Smooth muscle cell (in vitro differentiated cells): ENCODE results near the gene ERCC8. TPM values are rescaled to one million over a fixed set of nuclear protein-coding genes. Genes with fewer than 3 reads are reported as not detected.
"Not testable (repeated sequence)": the region's sequence is repeated elsewhere in the genome, so short reads cannot be mapped to it uniquely, and the experiment has no call there.

ENCODE experiments used
- DNase-seq: peaks from one replicate; lab custom pipeline; 2025; ENCODE audit not compliant: unreplicated experiment; lab: John Stamatoyannopoulos, UW
- H2AFZ ChIP-seq: fragments of 200-600 bp; sonication (generic); 2 replicates; pipeline ENCODE4 v1.6.0; 2016; ENCODE audit warnings: antibody characterized with exemption, low read depth, mild to moderate bottlenecking
- H3F3A ChIP-seq: fragments of 200-600 bp; sonication (generic); 2 replicates; pipeline ENCODE4 v1.6.0; 2017; ENCODE audit warnings: antibody characterized with exemption, low read depth
- H3K27ac ChIP-seq: fragments of 200-600 bp; sonication (generic); 2 replicates; pipeline ENCODE4 v1.5.1; 2016; ENCODE audit warnings: low read depth, mild to moderate bottlenecking
- H3K27me3 ChIP-seq: fragments of 200-600 bp; sonication (generic); 2 replicates; pipeline ENCODE4 v1.6.1; 2016; ENCODE audit warnings: low read depth, mild to moderate bottlenecking
- H3K36me3 ChIP-seq: fragments of 200-600 bp; sonication (generic); 2 replicates; pipeline ENCODE4 v1.5.1; 2016; ENCODE audit warnings: low read depth
- H3K4me1 ChIP-seq: fragments of 200-600 bp; sonication (generic); 2 replicates; pipeline ENCODE4 v1.5.1; 2016; ENCODE audit warnings: low read depth
- H3K4me2 ChIP-seq: fragments of 200-600 bp; sonication (generic); 2 replicates; pipeline ENCODE4 v1.6.0; 2016; ENCODE audit warnings: mild to moderate bottlenecking
- H3K4me3 ChIP-seq: fragments of 200-600 bp; sonication (generic); 2 replicates; pipeline ENCODE4 v1.5.1; 2016; ENCODE audit warnings: mild to moderate bottlenecking
- H3K79me2 ChIP-seq: fragments of 200-600 bp; sonication (generic); 2 replicates; pipeline ENCODE4 v1.6.0; 2016; ENCODE audit warnings: low read depth, mild to moderate bottlenecking
- H3K9ac ChIP-seq: fragments of 200-600 bp; sonication (generic); 2 replicates; pipeline ENCODE4 v1.6.0; 2016; ENCODE audit warnings: low read depth
- H3K9me3 ChIP-seq: fragments of 200-600 bp; sonication (generic); replicated peaks from 2 replicates; pipeline ENCODE4 v1.5.1; 2016; ENCODE audit warnings: low read depth
- H4K20me1 ChIP-seq: fragments of 200-600 bp; sonication (generic); 2 replicates; pipeline ENCODE4 v1.6.0; 2016; ENCODE audit warnings: low read depth
- CTCF ChIP-seq: fragments of 200-600 bp; sonication (generic); IDR thresholded peaks from 2 replicates; pipeline ENCODE4 v1.5.1; 2017; ENCODE audit warnings: borderline replicate concordance, mild to moderate bottlenecking, antibody characterized with exemption; ENCODE audit not compliant: insufficient read depth, poor library complexity, severe bottlenecking
- WGBS: methylation state at CpG from one replicate; pipeline ENCODE4 v1.1.7; 2016; ENCODE audit warnings: low lambda C conversion rate; 5-methylcytosine and 5-hydroxymethylcytosine counted together
- polyA plus RNA-seq: library from polyadenylated mRNA; unstranded; fragments of >200 nt; fragmentation: Nextera tagmentation; extraction: Ambion mirVana; gene quantifications from 2 replicates; pipeline ENCODE4 v1.2.1, GENCODE V29; 2016
- total RNA-seq: library from RNA; depleted of rRNA; stranded (reverse); fragments of >200 nt; gene quantifications from 2 replicates; pipeline ENCODE4 v1.2.3, GENCODE V29; 2014

Gene ERCC8
- total and polyA plus RNA-seq, 2 experiments from 2014 or later, result 19.5 to 28.9 TPM

- Histone ChIP-seq H4K20me1 (peaks cover 20% of the 10 kb centered on the region), H3K27ac (no peak overlapping the region), H3K9me3 (no peaks in the 10 kb centered on the region), H2AFZ (no peak overlapping the region), H3K4me3 (no peak overlapping the region), H3K79me2 (no peaks in the 10 kb centered on the region), H3K36me3 (no peaks in the 10 kb centered on the region), H3K27me3 (no peaks in the 10 kb centered on the region), H3K4me1 (no peaks in the 10 kb centered on the region), H3K4me2 (no peak overlapping the region), H3F3A (no peaks in the 10 kb centered on the region), H3K9ac (no peak overlapping the region)
- 97% methylated on average over 6 of the region's 6 CpGs for WGBS
- DNase-seq, result no peak
- no peak for TF ChIP-seq CTCF
These were observed 48.0 kb upstream of the ERCC8 start for GRCh38 chr5:60992871-60993270.

GRCh38 chr5:60989790-60990189 is 44.9 kb upstream of the ERCC8 start:
- peaks cover 3% of the 10 kb centered on the region for H3K79me2 ChIP-seq

GRCh38 chr5:60982127-60982526 is 37.3 kb upstream of the ERCC8 start:
- not testable (repeated sequence) for H3K4me1 ChIP-seq, H3K27ac ChIP-seq, H3K4me3 ChIP-seq, H3K27me3 ChIP-seq, H3K9me3 ChIP-seq, DNase-seq, H3F3A ChIP-seq, H3K4me2 ChIP-seq, H2AFZ ChIP-seq, H3K9ac ChIP-seq, H4K20me1 ChIP-seq, H3K36me3 ChIP-seq
- WGBS, result 96% methylated on average over 3 of the region's 3 CpGs
- peaks cover 11% of the 10 kb centered on the region for H3K79me2 ChIP-seq

More at GRCh38 chr5:60989790-60990189, 44.9 kb upstream of the ERCC8 start:
- no peaks in the 10 kb centered on the region for H3F3A ChIP-seq
- 95% methylated on average over 4 of the region's 4 CpGs for WGBS
- H3K4me3 ChIP-seq, result no peak overlapping the region
- H3K4me2 ChIP-seq, result no peak overlapping the region
- no peak overlapping the region for H3K27ac ChIP-seq
- H3K36me3 ChIP-seq, result no peaks in the 10 kb centered on the region
- H3K27me3 ChIP-seq, result no peaks in the 10 kb centered on the region
- H3K9me3 ChIP-seq, result no peaks in the 10 kb centered on the region
- H3K4me1 ChIP-seq, result no peaks in the 10 kb centered on the region
- no peaks in the 10 kb centered on the region for H4K20me1 ChIP-seq
- H2AFZ ChIP-seq, result no peak overlapping the region
- TF ChIP-seq CTCF, result no peak
- no peak overlapping the region for H3K9ac ChIP-seq
- DNase-seq, result no peak

- Histone ChIP-seq H4K20me1 (peaks cover 9% of the 10 kb centered on the region), H2AFZ (no peak overlapping the region), H3K4me2 (no peak overlapping the region), H3K9me3 (no peaks in the 10 kb centered on the region), H3F3A (no peaks in the 10 kb centered on the region), H3K79me2 (peaks cover 13% of the 10 kb centered on the region), H3K4me3 (no peak overlapping the region), H3K9ac (no peak overlapping the region), H3K27ac (no peak overlapping the region), H3K36me3 (no peaks in the 10 kb centered on the region), H3K4me1 (no peaks in the 10 kb centered on the region), H3K27me3 (no peaks in the 10 kb centered on the region)
- TF ChIP-seq CTCF, result no peak
- 96% methylated on average over 2 of the region's 2 CpGs for WGBS
- no peak for DNase-seq
These were observed 35.6 kb upstream of the ERCC8 start for GRCh38 chr5:60980511-60980910.
